Loucy (cell line): Measurements from ENCODE around the gene S1PR5.

ENCODE experiments used
- CTCF ChIP-seq: fragments of 200-600 bp; sonication (generic); conservative IDR thresholded peaks from 2 replicates; pipeline ENCODE4 v1.5.1; 2014; ENCODE audit warnings: mild to moderate bottlenecking, antibody characterized with exemption, low read length
- EZH2phosphoT487 ChIP-seq: fragments of 200-600 bp; IDR thresholded peaks from 2 replicates; pipeline ENCODE4 v1.6.1; 2018; ENCODE audit warnings: antibody characterized with exemption, mild to moderate bottlenecking, moderate library complexity, borderline replicate concordance

- TF ChIP-seq CTCF (no peak; the same call in 1 of the 2 replicates), EZH2phosphoT487 (no peak)
Measured at GRCh38 chr19:10554760-10555609, 37.7 kb upstream of the S1PR5 start.
